Measurements from ENCODE around the gene GP1BA.
"Not testable (repeated sequence)": the region's sequence is repeated elsewhere in the genome, so short reads cannot be mapped to it uniquely, and the experiment has no call there.

The GP1BA gene

DNA sequence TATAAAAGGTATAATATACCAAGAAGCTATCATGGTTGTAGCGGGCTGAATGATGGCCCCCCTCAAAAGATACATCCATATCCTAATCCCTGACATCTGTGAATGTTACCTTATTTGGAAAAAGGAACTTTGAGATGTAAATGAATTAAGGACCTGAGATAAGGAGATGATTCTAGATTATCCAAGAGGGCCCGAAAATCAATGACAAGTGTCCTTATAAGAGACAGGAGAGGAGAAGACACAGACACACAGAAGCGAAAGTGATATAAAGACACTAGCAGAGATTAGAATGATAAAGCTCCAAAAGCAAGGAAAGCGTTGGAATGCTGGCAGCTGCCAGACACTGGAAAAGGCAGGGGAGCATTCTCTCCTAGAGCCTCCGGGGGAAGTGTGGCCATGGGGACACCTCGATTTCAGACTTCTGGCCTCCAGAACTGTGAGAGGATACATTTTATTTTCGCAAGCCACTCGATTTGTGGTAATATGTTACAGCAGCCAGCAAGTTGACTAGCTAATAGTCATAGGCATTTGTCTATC, 12.5 kb upstream of the GP1BA start:
- Histone ChIP-seq H3K4me3 (ENCODE audit: low read length in 2 of 2) (no peak overlapping the region), H3K27me3 (ENCODE audit: control insufficient read depth in 2 of 2, insufficient read depth in 2 of 2, low read length in 2 of 2) (no peaks in the 10 kb centered on the region), H3K4me1 (ENCODE audit: control insufficient read depth in 2 of 2, insufficient read depth in 2 of 2, low read length in 2 of 2) (no peaks in the 10 kb centered on the region), H3K27ac (ENCODE audit: low read depth in 2 of 2, low read length in 2 of 2) (no peak overlapping the region), H3K36me3 (ENCODE audit: control insufficient read depth in 2 of 2, insufficient read depth in 2 of 2, low read length in 2 of 2) (no peaks in the 10 kb centered on the region), H3K9me3 (ENCODE audit: control insufficient read depth in 2 of 2, low read length in 2 of 2) (no peaks in the 10 kb centered on the region), H3K9ac (ENCODE audit: low read depth in 1 of 2, low read length in 2 of 2) (no peak overlapping the region)

DNA sequence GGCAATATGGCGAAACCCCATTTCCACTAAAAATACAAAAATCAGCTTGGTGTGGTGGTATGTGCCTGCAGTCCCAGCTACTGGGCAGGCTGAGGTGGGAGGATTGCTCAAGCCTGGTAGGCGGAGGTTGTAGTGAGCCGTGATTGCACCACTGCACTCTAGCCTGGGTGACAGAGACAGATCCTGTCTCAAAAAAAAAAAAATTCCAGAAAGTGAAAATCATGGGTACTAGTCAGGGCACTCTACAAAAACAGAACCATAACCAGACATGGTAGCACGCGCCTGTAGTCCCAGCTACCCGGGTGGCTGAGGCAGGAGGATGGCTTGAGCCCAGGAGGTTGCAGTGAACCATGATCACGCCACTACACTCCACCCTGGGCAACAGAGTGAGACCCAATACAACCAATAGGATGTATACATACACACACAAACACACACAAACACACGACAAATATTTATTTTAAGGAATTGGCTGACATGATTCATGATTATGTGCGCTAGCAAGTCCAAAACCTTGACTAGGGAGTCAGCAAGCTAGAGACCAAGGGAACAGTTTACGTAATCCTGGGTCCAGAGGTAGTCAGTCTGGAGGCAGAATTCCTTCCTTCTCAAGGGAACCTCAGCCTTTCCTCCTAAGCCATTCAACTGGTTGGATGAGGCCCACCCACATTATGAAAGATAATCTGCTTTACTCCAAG, 11.6 kb upstream of the GP1BA start:
- Histone ChIP-seq H3K27ac (ENCODE audit: low read depth in 2 of 2, low read length in 2 of 2) (no peak overlapping the region), H3K27me3 (ENCODE audit: control insufficient read depth in 2 of 2, insufficient read depth in 2 of 2, low read length in 2 of 2) (no peaks in the 10 kb centered on the region), H3K9ac (ENCODE audit: low read depth in 1 of 2, low read length in 2 of 2) (no peak overlapping the region)

DNA sequence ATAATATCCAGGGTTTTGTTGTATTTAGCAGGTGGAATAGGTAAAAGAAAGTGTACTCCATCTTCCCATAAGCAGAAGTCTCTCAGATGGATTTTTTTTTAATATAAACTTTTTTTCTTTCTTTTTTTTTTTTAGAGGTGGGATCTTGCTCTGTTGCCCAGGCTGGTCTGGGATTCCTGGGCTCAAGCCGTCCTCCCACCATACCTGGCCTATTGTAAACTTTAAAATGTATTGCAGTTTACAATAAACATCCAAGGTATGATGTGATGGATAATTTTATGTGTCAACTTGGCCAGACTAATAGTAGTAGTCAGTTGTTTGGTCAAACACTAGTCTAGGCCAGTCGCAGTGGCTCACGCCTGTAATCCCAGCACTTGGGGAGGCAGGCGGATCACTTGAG, 10.8 kb upstream of the GP1BA start:
- Histone ChIP-seq H3K9ac (ENCODE audit: low read depth in 1 of 2, low read length in 2 of 2) (no peak overlapping the region), H3K9me3 (ENCODE audit: control insufficient read depth in 2 of 2, low read length in 2 of 2) (no peaks in the 10 kb centered on the region), H3K27ac (ENCODE audit: low read depth in 2 of 2, low read length in 2 of 2) (no peak overlapping the region), H3K4me3 (ENCODE audit: low read length in 2 of 2) (no peak overlapping the region), H3K4me1 (ENCODE audit: control insufficient read depth in 2 of 2, insufficient read depth in 2 of 2, low read length in 2 of 2) (no peaks in the 10 kb centered on the region), H3K36me3 (ENCODE audit: control insufficient read depth in 2 of 2, insufficient read depth in 2 of 2, low read length in 2 of 2) (no peaks in the 10 kb centered on the region), H3K27me3 (ENCODE audit: control insufficient read depth in 2 of 2, insufficient read depth in 2 of 2, low read length in 2 of 2) (no peaks in the 10 kb centered on the region)

More for the DNA sequence above, 11.6 kb upstream of the GP1BA start:
- Histone ChIP-seq H3K4me1 (ENCODE audit: control insufficient read depth in 2 of 2, insufficient read depth in 2 of 2, low read length in 2 of 2) (no peaks in the 10 kb centered on the region), H3K4me3 (ENCODE audit: low read length in 2 of 2) (no peak overlapping the region), H3K36me3 (ENCODE audit: control insufficient read depth in 2 of 2, insufficient read depth in 2 of 2, low read length in 2 of 2) (no peaks in the 10 kb centered on the region), H3K9me3 (ENCODE audit: control insufficient read depth in 2 of 2, low read length in 2 of 2) (no peaks in the 10 kb centered on the region)

DNA sequence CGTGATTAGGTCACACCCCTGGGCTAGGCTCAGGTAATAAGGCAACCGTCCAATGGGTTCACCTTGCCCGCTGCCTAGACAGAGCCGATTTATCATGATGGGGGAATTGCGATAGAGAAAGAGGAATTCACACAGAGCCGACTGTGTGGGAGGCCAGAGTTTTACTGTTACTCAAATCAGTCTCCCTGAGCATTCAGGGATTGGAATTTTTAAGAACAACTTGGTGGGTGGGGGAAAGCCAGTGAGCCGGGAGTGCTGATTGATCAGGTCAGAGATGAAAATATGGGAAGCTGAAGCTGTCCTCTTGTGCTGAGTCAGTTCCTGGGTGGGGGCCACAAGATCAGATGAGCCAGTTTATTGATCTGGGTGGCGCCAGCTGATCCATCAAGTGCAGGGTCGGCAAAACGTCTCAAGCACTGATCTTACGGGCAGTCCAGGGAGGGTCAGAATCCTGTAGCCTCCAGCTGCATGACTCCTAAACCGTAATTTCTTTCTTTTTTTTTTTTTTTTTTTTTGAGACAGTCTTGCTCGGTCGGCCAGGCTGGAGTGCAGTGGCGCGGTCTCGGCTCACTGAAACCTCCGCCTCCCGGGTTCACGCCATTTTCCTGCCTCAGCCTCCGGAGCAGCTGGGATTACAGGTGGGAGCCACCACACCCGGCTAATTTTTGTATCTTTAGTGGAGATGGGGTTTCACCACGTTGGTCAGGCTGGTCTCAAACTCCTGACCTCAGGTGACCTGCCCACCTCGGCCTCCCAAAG, 5.3 kb upstream of the GP1BA start:
- H3K9ac ChIP-seq (ENCODE audit: low read depth in 1 of 2, low read length in 2 of 2); H3K9me3 ChIP-seq (ENCODE audit: control insufficient read depth in 2 of 2, low read length in 2 of 2); H3K4me1 ChIP-seq (ENCODE audit: control insufficient read depth in 2 of 2, insufficient read depth in 2 of 2, low read length in 2 of 2); H3K36me3 ChIP-seq (ENCODE audit: control insufficient read depth in 2 of 2, insufficient read depth in 2 of 2, low read length in 2 of 2); H3K27ac ChIP-seq (ENCODE audit: low read depth in 2 of 2, low read length in 2 of 2); H3K4me3 ChIP-seq (ENCODE audit: low read length in 2 of 2); H3K27me3 ChIP-seq (ENCODE audit: control insufficient read depth in 2 of 2, insufficient read depth in 2 of 2, low read length in 2 of 2): not testable (repeated sequence)

DNA sequence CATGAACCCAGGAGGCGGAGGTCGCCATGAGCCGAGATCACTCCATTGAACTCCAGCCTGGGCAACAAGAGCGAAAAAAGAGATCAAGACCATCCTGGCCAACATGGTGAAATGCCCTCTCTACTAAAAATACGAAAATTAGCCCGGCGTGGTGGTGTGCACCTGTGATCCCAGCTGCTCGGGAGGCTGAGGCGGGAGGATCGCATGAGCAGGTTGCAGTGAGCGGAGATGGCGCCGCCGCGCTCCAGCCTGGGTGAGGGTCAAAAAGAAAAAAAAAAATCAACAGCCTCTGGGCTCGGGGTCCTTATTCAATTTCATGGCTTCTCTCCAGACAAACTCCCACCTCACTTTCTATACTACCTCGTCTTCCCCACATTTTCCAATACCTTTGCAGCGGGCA, 3.2 kb upstream of the GP1BA start:
- Histone ChIP-seq H3K9me3 (ENCODE audit: control insufficient read depth in 2 of 2, low read length in 2 of 2) (no peaks in the 10 kb centered on the region), H3K36me3 (ENCODE audit: control insufficient read depth in 2 of 2, insufficient read depth in 2 of 2, low read length in 2 of 2) (no peaks in the 10 kb centered on the region), H3K4me1 (ENCODE audit: control insufficient read depth in 2 of 2, insufficient read depth in 2 of 2, low read length in 2 of 2) (peaks cover under 1% of the 10 kb centered on the region in 2 donors), H3K27me3 (ENCODE audit: control insufficient read depth in 2 of 2, insufficient read depth in 2 of 2, low read length in 2 of 2) (no peaks in the 10 kb centered on the region), H3K27ac (ENCODE audit: low read depth in 2 of 2, low read length in 2 of 2) (no peak overlapping the region), H3K9ac (ENCODE audit: low read depth in 1 of 2, low read length in 2 of 2) (no peak overlapping the region), H3K4me3 (ENCODE audit: low read length in 2 of 2) (no peak overlapping the region)

DNA sequence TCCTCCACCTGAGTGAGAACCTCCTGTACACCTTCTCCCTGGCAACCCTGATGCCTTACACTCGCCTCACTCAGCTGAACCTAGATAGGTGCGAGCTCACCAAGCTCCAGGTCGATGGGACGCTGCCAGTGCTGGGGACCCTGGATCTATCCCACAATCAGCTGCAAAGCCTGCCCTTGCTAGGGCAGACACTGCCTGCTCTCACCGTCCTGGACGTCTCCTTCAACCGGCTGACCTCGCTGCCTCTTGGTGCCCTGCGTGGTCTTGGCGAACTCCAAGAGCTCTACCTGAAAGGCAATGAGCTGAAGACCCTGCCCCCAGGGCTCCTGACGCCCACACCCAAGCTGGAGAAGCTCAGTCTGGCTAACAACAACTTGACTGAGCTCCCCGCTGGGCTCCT, 679 bp downstream of the GP1BA start:
- no peak overlapping the region for H3K27ac ChIP-seq (ENCODE audit: low read depth in 2 of 2, low read length in 2 of 2)
- H3K36me3 ChIP-seq (ENCODE audit: control insufficient read depth in 2 of 2, insufficient read depth in 2 of 2, low read length in 2 of 2): peaks cover 10 to 16% of the 10 kb centered on the region in 2 donors
- no peak overlapping the region for H3K4me3 ChIP-seq (ENCODE audit: low read length in 2 of 2)
- H3K9ac ChIP-seq (ENCODE audit: low read depth in 1 of 2, low read length in 2 of 2): no peak overlapping the region
- H3K4me1 ChIP-seq (ENCODE audit: control insufficient read depth in 2 of 2, insufficient read depth in 2 of 2, low read length in 2 of 2): peaks cover 7 to 9% of the 10 kb centered on the region in 2 donors
- no peaks in the 10 kb centered on the region for H3K9me3 ChIP-seq (ENCODE audit: control insufficient read depth in 2 of 2, low read length in 2 of 2)
- no peaks in the 10 kb centered on the region for H3K27me3 ChIP-seq (ENCODE audit: control insufficient read depth in 2 of 2, insufficient read depth in 2 of 2, low read length in 2 of 2)

DNA sequence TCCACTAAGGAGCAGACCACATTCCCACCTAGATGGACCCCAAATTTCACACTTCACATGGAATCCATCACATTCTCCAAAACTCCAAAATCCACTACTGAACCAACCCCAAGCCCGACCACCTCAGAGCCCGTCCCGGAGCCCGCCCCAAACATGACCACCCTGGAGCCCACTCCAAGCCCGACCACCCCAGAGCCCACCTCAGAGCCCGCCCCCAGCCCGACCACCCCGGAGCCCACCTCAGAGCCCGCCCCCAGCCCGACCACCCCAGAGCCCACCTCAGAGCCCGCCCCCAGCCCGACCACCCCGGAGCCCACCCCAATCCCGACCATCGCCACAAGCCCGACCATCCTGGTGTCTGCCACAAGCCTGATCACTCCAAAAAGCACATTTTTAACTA, 1.6 kb downstream of the GP1BA start:
- Histone ChIP-seq H3K4me1 (ENCODE audit: control insufficient read depth in 2 of 2, insufficient read depth in 2 of 2, low read length in 2 of 2) (peaks cover 14 to 16% of the 10 kb centered on the region in 2 donors), H3K9ac (ENCODE audit: low read depth in 1 of 2, low read length in 2 of 2) (peak overlapping the region in 1 of 2 donors; percentile 41)

DNA sequence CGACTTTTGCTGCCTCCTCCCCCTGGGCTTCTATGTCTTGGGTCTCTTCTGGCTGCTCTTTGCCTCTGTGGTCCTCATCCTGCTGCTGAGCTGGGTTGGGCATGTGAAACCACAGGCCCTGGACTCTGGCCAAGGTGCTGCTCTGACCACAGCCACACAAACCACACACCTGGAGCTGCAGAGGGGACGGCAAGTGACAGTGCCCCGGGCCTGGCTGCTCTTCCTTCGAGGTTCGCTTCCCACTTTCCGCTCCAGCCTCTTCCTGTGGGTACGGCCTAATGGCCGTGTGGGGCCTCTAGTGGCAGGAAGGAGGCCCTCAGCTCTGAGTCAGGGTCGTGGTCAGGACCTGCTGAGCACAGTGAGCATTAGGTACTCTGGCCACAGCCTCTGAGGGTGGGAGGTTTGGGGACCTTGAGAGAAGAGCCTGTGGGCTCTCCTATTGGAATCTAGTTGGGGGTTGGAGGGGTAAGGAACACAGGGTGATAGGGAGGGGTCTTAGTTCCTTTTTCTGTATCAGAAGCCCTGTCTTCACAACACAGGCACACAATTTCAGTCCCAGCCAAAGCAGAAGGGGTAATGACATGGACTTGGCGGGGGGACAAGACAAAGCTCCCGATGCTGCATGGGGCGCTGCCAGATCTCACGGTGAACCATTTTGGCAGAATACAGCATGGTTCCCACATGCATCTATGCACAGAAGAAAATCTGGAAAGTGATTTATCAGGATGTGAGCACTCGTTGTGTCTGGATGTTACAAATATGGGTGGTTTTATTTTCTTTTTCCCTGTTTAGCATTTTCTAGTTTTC, 2.3 kb downstream of the GP1BA start:
- Histone ChIP-seq H3K27me3 (ENCODE audit: control insufficient read depth in 2 of 2, insufficient read depth in 2 of 2, low read length in 2 of 2) (no peaks in the 10 kb centered on the region), H3K9ac (ENCODE audit: low read depth in 1 of 2, low read length in 2 of 2) (peak overlapping the region in 1 of 2 donors; percentile 41), H3K9me3 (ENCODE audit: control insufficient read depth in 2 of 2, low read length in 2 of 2) (no peaks in the 10 kb centered on the region), H3K4me1 (ENCODE audit: control insufficient read depth in 2 of 2, insufficient read depth in 2 of 2, low read length in 2 of 2) (peaks cover 21 to 23% of the 10 kb centered on the region in 2 donors), H3K36me3 (ENCODE audit: control insufficient read depth in 2 of 2, insufficient read depth in 2 of 2, low read length in 2 of 2) (peaks cover 16 to 24% of the 10 kb centered on the region in 2 donors), H3K4me3 (ENCODE audit: low read length in 2 of 2) (peak overlapping the region; percentile 22), H3K27ac (ENCODE audit: low read depth in 2 of 2, low read length in 2 of 2) (no peak overlapping the region)

More for the DNA sequence above, 1.6 kb downstream of the GP1BA start:
- no peaks in the 10 kb centered on the region for H3K9me3 ChIP-seq (ENCODE audit: control insufficient read depth in 2 of 2, low read length in 2 of 2)
- peaks cover 16 to 24% of the 10 kb centered on the region in 2 donors for H3K36me3 ChIP-seq (ENCODE audit: control insufficient read depth in 2 of 2, insufficient read depth in 2 of 2, low read length in 2 of 2)
- no peaks in the 10 kb centered on the region for H3K27me3 ChIP-seq (ENCODE audit: control insufficient read depth in 2 of 2, insufficient read depth in 2 of 2, low read length in 2 of 2)
- peak overlapping the region in 1 of 2 donors; percentile 22 for H3K4me3 ChIP-seq (ENCODE audit: low read length in 2 of 2)
- no peak overlapping the region for H3K27ac ChIP-seq (ENCODE audit: low read depth in 2 of 2, low read length in 2 of 2)

DNA sequence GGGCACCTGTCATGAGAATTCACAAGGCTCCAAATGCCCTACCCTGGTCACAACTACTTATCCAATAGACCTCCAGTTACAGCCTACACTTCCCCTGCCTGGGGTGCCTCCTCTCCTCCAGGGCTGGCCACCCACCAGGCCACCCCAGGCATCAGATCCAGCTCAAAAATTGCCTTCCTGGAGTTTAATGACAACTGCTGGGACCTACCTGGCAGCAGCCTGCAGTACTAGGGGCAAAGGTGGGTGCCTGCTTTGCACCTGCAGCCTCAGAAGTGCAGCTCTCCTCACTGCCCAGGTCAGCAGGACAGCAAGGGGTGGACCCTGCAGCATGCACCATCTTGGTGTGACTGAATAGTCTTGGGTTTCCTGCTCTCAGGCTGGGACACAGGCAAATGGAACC, 3.6 kb downstream of the GP1BA start:
- peaks cover 22 to 23% of the 10 kb centered on the region in 2 donors for H3K4me1 ChIP-seq (ENCODE audit: control insufficient read depth in 2 of 2, insufficient read depth in 2 of 2, low read length in 2 of 2)
- no peaks in the 10 kb centered on the region for H3K9me3 ChIP-seq (ENCODE audit: control insufficient read depth in 2 of 2, low read length in 2 of 2)
- no peak overlapping the region for H3K27ac ChIP-seq (ENCODE audit: low read depth in 2 of 2, low read length in 2 of 2)
- no peaks in the 10 kb centered on the region for H3K27me3 ChIP-seq (ENCODE audit: control insufficient read depth in 2 of 2, insufficient read depth in 2 of 2, low read length in 2 of 2)
- no peak overlapping the region for H3K4me3 ChIP-seq (ENCODE audit: low read length in 2 of 2)
- no peak overlapping the region for H3K9ac ChIP-seq (ENCODE audit: low read depth in 1 of 2, low read length in 2 of 2)
- peaks cover 16 to 24% of the 10 kb centered on the region in 2 donors for H3K36me3 ChIP-seq (ENCODE audit: control insufficient read depth in 2 of 2, insufficient read depth in 2 of 2, low read length in 2 of 2)

Data from mucosa of rectum (tissue), 2 donors.